GM23338 (cell line): Measurements from ENCODE around the gene CNNM2.

Experiments used
- CREB1 ChIP-seq: fragments of 250-450 bp; sonication (Bioruptor Pico); IDR thresholded peaks from 2 replicates; pipeline ENCODE4 v1.5.0; 2020; ENCODE audit warnings: low read depth, mild to moderate bottlenecking, moderate library complexity
- ETS1 ChIP-seq: IDR thresholded peaks from 2 replicates; pipeline ENCODE4 v1.6.1; 2016; ENCODE audit warnings: antibody characterized with exemption
- EZH2 ChIP-seq: fragments of 200-600 bp; sonication (generic); IDR thresholded peaks from one replicate; pipeline ENCODE4 v1.8.0; 2017; ENCODE audit warnings: antibody characterized with exemption, mild to moderate bottlenecking, low read depth; ENCODE audit not compliant: unreplicated experiment
- EZH2phosphoT487 ChIP-seq: fragments of 200-600 bp; sonication (generic); IDR thresholded peaks from one replicate; pipeline ENCODE4 v1.8.1; 2018; ENCODE audit warnings: antibody characterized with exemption; ENCODE audit not compliant: unreplicated experiment
- NANOG ChIP-seq: IDR thresholded peaks from 2 replicates; pipeline ENCODE4 v1.6.1; 2016; ENCODE audit warnings: antibody characterized with exemption, borderline replicate concordance
- POLR2AphosphoS5 ChIP-seq: IDR thresholded peaks from 2 replicates; pipeline ENCODE4 v1.6.1; 2016; ENCODE audit warnings: antibody characterized with exemption, low read depth
- STAT1 ChIP-seq: IDR thresholded peaks from one replicate; pipeline ENCODE4 v1.6.1; 2016; ENCODE audit warnings: antibody characterized with exemption; ENCODE audit not compliant: unreplicated experiment
- ZNF114 ChIP-seq: fragments of 250-450 bp; sonication (Bioruptor Pico); IDR thresholded peaks from 2 replicates; pipeline ENCODE4 v1.5.0; 2020; ENCODE audit warnings: mild to moderate bottlenecking, moderate library complexity
- ZNF331 ChIP-seq: fragments of 250-450 bp; sonication (Bioruptor Pico); IDR thresholded peaks from 2 replicates; pipeline ENCODE4 v1.5.0; 2020; ENCODE audit warnings: low read depth, mild to moderate bottlenecking, moderate library complexity
- TF ChIP-seq, protein P1 (sequence below): IDR thresholded peaks from one replicate; pipeline ENCODE4 v1.6.1; 2018; ENCODE audit warnings: antibody characterized with exemption; ENCODE audit not compliant: unreplicated experiment
- TF ChIP-seq, protein P2 (sequence below), 2 experiments: fragments of 200-600 bp in 1 of 2; sonication (generic) in 1 of 2; conservative IDR thresholded peaks; 2 replicates each; pipeline versions ENCODE4 v1.5.1 to v1.6.1; 2016 to 2017; ENCODE audit warnings: antibody characterized with exemption in 2 of 2, low read depth in 2 of 2, mild to moderate bottlenecking in 2 of 2, moderate library complexity in 1 of 2
- TF ChIP-seq, protein P3 (sequence below): fragments of 250-450 bp; sonication (Bioruptor Pico); IDR thresholded peaks from 2 replicates; pipeline ENCODE4 v1.5.0; 2020; ENCODE audit warnings: mild to moderate bottlenecking, moderate library complexity

GRCh38 chr10:103127241-103127640 is 209.1 kb downstream of the CNNM2 start:
- no peak for TF ChIP-seq EZH2
- TF ChIP-seq, protein P1, sequence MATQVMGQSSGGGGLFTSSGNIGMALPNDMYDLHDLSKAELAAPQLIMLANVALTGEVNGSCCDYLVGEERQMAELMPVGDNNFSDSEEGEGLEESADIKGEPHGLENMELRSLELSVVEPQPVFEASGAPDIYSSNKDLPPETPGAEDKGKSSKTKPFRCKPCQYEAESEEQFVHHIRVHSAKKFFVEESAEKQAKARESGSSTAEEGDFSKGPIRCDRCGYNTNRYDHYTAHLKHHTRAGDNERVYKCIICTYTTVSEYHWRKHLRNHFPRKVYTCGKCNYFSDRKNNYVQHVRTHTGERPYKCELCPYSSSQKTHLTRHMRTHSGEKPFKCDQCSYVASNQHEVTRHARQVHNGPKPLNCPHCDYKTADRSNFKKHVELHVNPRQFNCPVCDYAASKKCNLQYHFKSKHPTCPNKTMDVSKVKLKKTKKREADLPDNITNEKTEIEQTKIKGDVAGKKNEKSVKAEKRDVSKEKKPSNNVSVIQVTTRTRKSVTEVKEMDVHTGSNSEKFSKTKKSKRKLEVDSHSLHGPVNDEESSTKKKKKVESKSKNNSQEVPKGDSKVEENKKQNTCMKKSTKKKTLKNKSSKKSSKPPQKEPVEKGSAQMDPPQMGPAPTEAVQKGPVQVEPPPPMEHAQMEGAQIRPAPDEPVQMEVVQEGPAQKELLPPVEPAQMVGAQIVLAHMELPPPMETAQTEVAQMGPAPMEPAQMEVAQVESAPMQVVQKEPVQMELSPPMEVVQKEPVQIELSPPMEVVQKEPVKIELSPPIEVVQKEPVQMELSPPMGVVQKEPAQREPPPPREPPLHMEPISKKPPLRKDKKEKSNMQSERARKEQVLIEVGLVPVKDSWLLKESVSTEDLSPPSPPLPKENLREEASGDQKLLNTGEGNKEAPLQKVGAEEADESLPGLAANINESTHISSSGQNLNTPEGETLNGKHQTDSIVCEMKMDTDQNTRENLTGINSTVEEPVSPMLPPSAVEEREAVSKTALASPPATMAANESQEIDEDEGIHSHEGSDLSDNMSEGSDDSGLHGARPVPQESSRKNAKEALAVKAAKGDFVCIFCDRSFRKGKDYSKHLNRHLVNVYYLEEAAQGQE: no peak
- no peak for TF ChIP-seq EZH2phosphoT487
- TF ChIP-seq, protein P2, sequence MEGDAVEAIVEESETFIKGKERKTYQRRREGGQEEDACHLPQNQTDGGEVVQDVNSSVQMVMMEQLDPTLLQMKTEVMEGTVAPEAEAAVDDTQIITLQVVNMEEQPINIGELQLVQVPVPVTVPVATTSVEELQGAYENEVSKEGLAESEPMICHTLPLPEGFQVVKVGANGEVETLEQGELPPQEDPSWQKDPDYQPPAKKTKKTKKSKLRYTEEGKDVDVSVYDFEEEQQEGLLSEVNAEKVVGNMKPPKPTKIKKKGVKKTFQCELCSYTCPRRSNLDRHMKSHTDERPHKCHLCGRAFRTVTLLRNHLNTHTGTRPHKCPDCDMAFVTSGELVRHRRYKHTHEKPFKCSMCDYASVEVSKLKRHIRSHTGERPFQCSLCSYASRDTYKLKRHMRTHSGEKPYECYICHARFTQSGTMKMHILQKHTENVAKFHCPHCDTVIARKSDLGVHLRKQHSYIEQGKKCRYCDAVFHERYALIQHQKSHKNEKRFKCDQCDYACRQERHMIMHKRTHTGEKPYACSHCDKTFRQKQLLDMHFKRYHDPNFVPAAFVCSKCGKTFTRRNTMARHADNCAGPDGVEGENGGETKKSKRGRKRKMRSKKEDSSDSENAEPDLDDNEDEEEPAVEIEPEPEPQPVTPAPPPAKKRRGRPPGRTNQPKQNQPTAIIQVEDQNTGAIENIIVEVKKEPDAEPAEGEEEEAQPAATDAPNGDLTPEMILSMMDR (conservative IDR thresholded peaks at IDR 0.05; ENCODE audit: low read depth in 2 of 2): no peak
- TF ChIP-seq NANOG: no peak
- TF ChIP-seq POLR2AphosphoS5: no peak
- no peak for TF ChIP-seq CREB1 (CRISPR knock-in tag)
- no peak for TF ChIP-seq ZNF114 (CRISPR knock-in tag)
- no peak for TF ChIP-seq ETS1
- no peak for TF ChIP-seq ZNF331 (CRISPR knock-in tag)
- TF ChIP-seq, protein P3, sequence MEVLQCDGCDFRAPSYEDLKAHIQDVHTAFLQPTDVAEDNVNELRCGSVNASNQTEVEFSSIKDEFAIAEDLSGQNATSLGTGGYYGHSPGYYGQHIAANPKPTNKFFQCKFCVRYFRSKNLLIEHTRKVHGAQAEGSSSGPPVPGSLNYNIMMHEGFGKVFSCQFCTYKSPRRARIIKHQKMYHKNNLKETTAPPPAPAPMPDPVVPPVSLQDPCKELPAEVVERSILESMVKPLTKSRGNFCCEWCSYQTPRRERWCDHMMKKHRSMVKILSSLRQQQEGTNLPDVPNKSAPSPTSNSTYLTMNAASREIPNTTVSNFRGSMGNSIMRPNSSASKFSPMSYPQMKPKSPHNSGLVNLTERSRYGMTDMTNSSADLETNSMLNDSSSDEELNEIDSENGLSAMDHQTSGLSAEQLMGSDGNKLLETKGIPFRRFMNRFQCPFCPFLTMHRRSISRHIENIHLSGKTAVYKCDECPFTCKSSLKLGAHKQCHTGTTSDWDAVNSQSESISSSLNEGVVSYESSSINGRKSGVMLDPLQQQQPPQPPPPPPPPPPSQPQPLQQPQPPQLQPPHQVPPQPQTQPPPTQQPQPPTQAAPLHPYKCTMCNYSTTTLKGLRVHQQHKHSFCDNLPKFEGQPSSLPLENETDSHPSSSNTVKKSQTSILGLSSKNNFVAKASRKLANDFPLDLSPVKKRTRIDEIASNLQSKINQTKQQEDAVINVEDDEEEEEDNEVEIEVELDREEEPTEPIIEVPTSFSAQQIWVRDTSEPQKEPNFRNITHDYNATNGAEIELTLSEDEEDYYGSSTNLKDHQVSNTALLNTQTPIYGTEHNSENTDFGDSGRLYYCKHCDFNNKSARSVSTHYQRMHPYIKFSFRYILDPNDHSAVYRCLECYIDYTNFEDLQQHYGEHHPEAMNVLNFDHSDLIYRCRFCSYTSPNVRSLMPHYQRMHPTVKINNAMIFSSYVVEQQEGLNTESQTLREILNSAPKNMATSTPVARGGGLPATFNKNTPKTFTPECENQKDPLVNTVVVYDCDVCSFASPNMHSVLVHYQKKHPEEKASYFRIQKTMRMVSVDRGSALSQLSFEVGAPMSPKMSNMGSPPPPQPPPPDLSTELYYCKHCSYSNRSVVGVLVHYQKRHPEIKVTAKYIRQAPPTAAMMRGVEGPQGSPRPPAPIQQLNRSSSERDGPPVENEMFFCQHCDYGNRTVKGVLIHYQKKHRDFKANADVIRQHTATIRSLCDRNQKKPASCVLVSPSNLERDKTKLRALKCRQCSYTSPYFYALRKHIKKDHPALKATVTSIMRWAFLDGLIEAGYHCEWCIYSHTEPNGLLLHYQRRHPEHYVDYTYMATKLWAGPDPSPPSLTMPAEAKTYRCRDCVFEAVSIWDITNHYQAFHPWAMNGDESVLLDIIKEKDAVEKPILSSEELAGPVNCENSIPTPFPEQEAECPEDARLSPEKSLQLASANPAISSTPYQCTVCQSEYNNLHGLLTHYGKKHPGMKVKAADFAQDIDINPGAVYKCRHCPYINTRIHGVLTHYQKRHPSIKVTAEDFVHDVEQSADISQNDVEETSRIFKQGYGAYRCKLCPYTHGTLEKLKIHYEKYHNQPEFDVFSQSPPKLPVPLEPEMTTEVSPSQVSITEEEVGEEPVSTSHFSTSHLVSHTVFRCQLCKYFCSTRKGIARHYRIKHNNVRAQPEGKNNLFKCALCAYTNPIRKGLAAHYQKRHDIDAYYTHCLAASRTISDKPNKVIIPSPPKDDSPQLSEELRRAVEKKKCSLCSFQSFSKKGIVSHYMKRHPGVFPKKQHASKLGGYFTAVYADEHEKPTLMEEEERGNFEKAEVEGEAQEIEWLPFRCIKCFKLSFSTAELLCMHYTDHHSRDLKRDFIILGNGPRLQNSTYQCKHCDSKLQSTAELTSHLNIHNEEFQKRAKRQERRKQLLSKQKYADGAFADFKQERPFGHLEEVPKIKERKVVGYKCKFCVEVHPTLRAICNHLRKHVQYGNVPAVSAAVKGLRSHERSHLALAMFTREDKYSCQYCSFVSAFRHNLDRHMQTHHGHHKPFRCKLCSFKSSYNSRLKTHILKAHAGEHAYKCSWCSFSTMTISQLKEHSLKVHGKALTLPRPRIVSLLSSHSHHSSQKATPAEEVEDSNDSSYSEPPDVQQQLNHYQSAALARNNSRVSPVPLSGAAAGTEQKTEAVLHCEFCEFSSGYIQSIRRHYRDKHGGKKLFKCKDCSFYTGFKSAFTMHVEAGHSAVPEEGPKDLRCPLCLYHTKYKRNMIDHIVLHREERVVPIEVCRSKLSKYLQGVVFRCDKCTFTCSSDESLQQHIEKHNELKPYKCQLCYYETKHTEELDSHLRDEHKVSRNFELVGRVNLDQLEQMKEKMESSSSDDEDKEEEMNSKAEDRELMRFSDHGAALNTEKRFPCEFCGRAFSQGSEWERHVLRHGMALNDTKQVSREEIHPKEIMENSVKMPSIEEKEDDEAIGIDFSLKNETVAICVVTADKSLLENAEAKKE (CRISPR knock-in tag): no peak
- TF ChIP-seq STAT1: no peak
